B cell (primary cell): Measurements from ENCODE around the gene PPP6R3. TPM values are rescaled to one million over a fixed set of nuclear protein-coding genes. Genes with fewer than 3 reads are reported as not detected.

Experiments used
- ATAC-seq: fragments of 200-7000 bp; cut with Tn5 transposase; one replicate; pipeline ENCODE4 v1.10.0; 2021; ENCODE audit warnings: low read depth, mild to moderate bottlenecking, moderate number of reproducible peaks, moderate library complexity
- CTCF ChIA-PET: fragments of 350-600 bp; sonication (Branson Sonifier 250); formaldehyde crosslinking; loops from one replicate; lab custom pipeline; 2021; ENCODE audit warnings: antibody characterized with exemption, inconsistent platforms; lab: Charles Lee
- POLR2A ChIA-PET: fragments of 350-600 bp; sonication (Branson Sonifier 250); formaldehyde crosslinking; loops from one replicate; lab custom pipeline; 2021; ENCODE audit warnings: antibody characterized with exemption; lab: Charles Lee
- DNase-seq: peaks from one replicate; pipeline ENCODE4 v3.0.0; 2013
- H2AFZ ChIP-seq: 2 replicates; pipeline ENCODE4 v1.6.1; 2012; ENCODE audit warnings: mild to moderate bottlenecking, low read depth, low read length; ENCODE audit not compliant: insufficient read depth, poor library complexity, severe bottlenecking
- H3K27ac ChIP-seq, 2 donors: 1 replicate in 1 of 2; 2 replicates in 1 of 2; pipeline ENCODE4 v1.5.1; 2012 to 2013; ENCODE audit warnings: low read length in 2 of 2, mild to moderate bottlenecking in 2 of 2, moderate library complexity in 1 of 2
- H3K27me3 ChIP-seq, 4 experiments: fragments of 200-600 bp in 1 of 4; sonication (generic) in 1 of 4; replicated peaks in 1 of 4; 1 replicate in 2 of 4; 2 replicates in 2 of 4; pipeline versions ENCODE4 v1.6.1 to v1.7.0; 2013 to 2016; ENCODE audit warnings: low read length in 3 of 4, mild to moderate bottlenecking in 2 of 4, mixed read lengths in 1 of 4, moderate library complexity in 1 of 4; ENCODE audit not compliant: insufficient read depth in 4 of 4, control insufficient read depth in 3 of 4; ENCODE audit errors: control extremely low read depth in 1 of 4
- H3K36me3 ChIP-seq, 2 experiments: replicated peaks in 1 of 2; 1 replicate in 1 of 2; 2 replicates in 1 of 2; pipeline versions ENCODE4 v1.6.1 to v1.7.1; 2013; ENCODE audit warnings: low read length in 1 of 2; ENCODE audit not compliant: insufficient read depth in 2 of 2, control insufficient read depth in 1 of 2; ENCODE audit errors: control extremely low read depth in 1 of 2, extremely low read depth in 1 of 2
- H3K4me1 ChIP-seq, 2 donors: fragments of 200-600 bp in 1 of 2; sonication (generic) in 1 of 2; 1 replicate in 1 of 2; 2 replicates in 1 of 2; pipeline versions ENCODE4 v1.5.1 to v1.6.1; 2013 to 2017; ENCODE audit warnings: low read length in 2 of 2; ENCODE audit not compliant: control insufficient read depth in 2 of 2, insufficient read depth in 2 of 2
- H3K4me2 ChIP-seq: replicated peaks from 2 replicates; pipeline ENCODE3; 2012; ENCODE audit warnings: mild to moderate bottlenecking, low read depth, low read length; ENCODE audit not compliant: poor library complexity, severe bottlenecking
- H3K4me3 ChIP-seq, 5 experiments: fragments of 200-600 bp in 1 of 5; sonication (generic) in 1 of 5; 1 replicate in 3 of 5; 2 replicates in 2 of 5; pipeline versions ENCODE4 v1.5.1 to v1.7.0; 2011 to 2016; ENCODE audit warnings: low read length in 4 of 5, mild to moderate bottlenecking in 4 of 5, low read depth in 2 of 5, control low read depth in 1 of 5, moderate library complexity in 1 of 5; ENCODE audit not compliant: insufficient read depth in 1 of 5; ENCODE audit errors: control extremely low read depth in 1 of 5, extremely low read depth in 1 of 5
- H3K79me2 ChIP-seq: fragments of 200-600 bp; sonication (generic); one replicate; pipeline ENCODE4 v1.6.0; 2016; ENCODE audit warnings: low read length; ENCODE audit not compliant: control insufficient read depth, insufficient read depth
- H3K9ac ChIP-seq: fragments of 200-600 bp; sonication (generic); 2 replicates; pipeline ENCODE4 v1.6.1; 2017; ENCODE audit warnings: mild to moderate bottlenecking, low read length, moderate library complexity
- H3K9me3 ChIP-seq, 3 donors: one replicate each; pipeline versions ENCODE4 v1.6.1 to v1.7.1; 2013; ENCODE audit warnings: low read length in 2 of 3; ENCODE audit not compliant: control insufficient read depth in 2 of 3, insufficient read depth in 1 of 3; ENCODE audit errors: control extremely low read depth in 1 of 3
- H4K20me1 ChIP-seq: 2 replicates; pipeline ENCODE4 v1.6.0; 2012; ENCODE audit warnings: mild to moderate bottlenecking, low read length; ENCODE audit not compliant: insufficient read depth, control insufficient read depth, poor library complexity, severe bottlenecking
- H3K27ac Mint-ChIP-seq: one replicate; pipeline ENCODE4 v1.8.0; 2021; ENCODE audit warnings: mixed read lengths
- H3K27me3 Mint-ChIP-seq: one replicate; pipeline ENCODE4 v1.8.0; 2021; ENCODE audit warnings: mixed read lengths
- H3K4me1 Mint-ChIP-seq: one replicate; pipeline ENCODE4 v1.8.0; 2021; ENCODE audit warnings: mixed read lengths
- H3K4me3 Mint-ChIP-seq: one replicate; pipeline ENCODE4 v1.8.0; 2021; ENCODE audit warnings: mixed read lengths
- H3K9me3 Mint-ChIP-seq: one replicate; pipeline ENCODE4 v1.8.0; 2022; ENCODE audit warnings: mixed read lengths; ENCODE audit not compliant: insufficient read depth
- EZH2 ChIP-seq: IDR thresholded peaks from 2 replicates; pipeline ENCODE4 v1.6.1; 2012; ENCODE audit warnings: borderline replicate concordance, low read depth, mild to moderate bottlenecking, moderate library complexity, low read length; ENCODE audit not compliant: insufficient read depth, poor library complexity, severe bottlenecking
- WGBS: methylation state at CpG from one replicate; pipeline ENCODE4 v1.1.5; 2013; ENCODE audit warnings: missing lambda C conversion rate; ENCODE audit not compliant: insufficient coverage; 5-methylcytosine and 5-hydroxymethylcytosine counted together
- intact Hi-C: fragments of 100-400 bp; cut with micrococcal nuclease; formaldehyde crosslinking; loops from one replicate; pipeline ENCODE4 v1.10.0; 2022
- polyA plus RNA-seq: library from polyadenylated mRNA; depleted of rRNA; stranded (reverse); fragments of >200 nt; gene quantifications from 2 replicates; pipeline ENCODE4 v1.2.3, GENCODE V29; 2012
- total RNA-seq, 2 donors: library from RNA; stranded (reverse); fragments of 120-200 nt in 1 of 2; gene quantifications; 1 replicate in 1 of 2; 2 replicates in 1 of 2; pipeline versions ENCODE4 v1.2.3 to v1.2.4, GENCODE V29; 2013 to 2022
- TF ChIP-seq, protein P1 (sequence below): fragments of 200-600 bp; IDR thresholded peaks from one replicate; pipeline ENCODE4 v1.8.0; 2022; ENCODE audit warnings: antibody characterized with exemption, mild to moderate bottlenecking

The PPP6R3 gene
- total and polyA plus RNA-seq, 2 donors (not counting 1 experiment from before 2014, with no cell fraction given), result 48.5 to 159 TPM

- TF ChIP-seq, protein P1, sequence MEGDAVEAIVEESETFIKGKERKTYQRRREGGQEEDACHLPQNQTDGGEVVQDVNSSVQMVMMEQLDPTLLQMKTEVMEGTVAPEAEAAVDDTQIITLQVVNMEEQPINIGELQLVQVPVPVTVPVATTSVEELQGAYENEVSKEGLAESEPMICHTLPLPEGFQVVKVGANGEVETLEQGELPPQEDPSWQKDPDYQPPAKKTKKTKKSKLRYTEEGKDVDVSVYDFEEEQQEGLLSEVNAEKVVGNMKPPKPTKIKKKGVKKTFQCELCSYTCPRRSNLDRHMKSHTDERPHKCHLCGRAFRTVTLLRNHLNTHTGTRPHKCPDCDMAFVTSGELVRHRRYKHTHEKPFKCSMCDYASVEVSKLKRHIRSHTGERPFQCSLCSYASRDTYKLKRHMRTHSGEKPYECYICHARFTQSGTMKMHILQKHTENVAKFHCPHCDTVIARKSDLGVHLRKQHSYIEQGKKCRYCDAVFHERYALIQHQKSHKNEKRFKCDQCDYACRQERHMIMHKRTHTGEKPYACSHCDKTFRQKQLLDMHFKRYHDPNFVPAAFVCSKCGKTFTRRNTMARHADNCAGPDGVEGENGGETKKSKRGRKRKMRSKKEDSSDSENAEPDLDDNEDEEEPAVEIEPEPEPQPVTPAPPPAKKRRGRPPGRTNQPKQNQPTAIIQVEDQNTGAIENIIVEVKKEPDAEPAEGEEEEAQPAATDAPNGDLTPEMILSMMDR, result no peak
- TF ChIP-seq EZH2, result no peak
- Histone ChIP-seq H3K9ac (no peak overlapping the region), H3K4me3 (no peak overlapping the region), H4K20me1 (no peaks in the 10 kb centered on the region), H3K79me2 (no peaks in the 10 kb centered on the region), H3K9me3 (no peaks in the 10 kb centered on the region), H3K4me2 (no peak overlapping the region), H3K27ac (no peak overlapping the region), H3K4me1 (no peaks in the 10 kb centered on the region), H3K27me3 (no peaks in the 10 kb centered on the region), H3K36me3 (no peaks in the 10 kb centered on the region), H2AFZ (no peak overlapping the region)
- ATAC-seq (no peak), DNase-seq (no peak)
- no peaks in the 10 kb centered on the region for H3K27me3 Mint-ChIP-seq
- intact Hi-C loops, result no loop called here
- ChIA-PET CTCF (no interaction called here), POLR2A (no interaction called here)
- H3K9me3 Mint-ChIP-seq, result no peaks in the 10 kb centered on the region
- no peak overlapping the region for H3K27ac Mint-ChIP-seq
- no peak overlapping the region for H3K4me3 Mint-ChIP-seq
- WGBS, result 98% methylated on average over 27 of the region's 27 CpGs
- peaks cover 17% of the 10 kb centered on the region for H3K4me1 Mint-ChIP-seq
Measured at GRCh38 chr11:68413591-68413999, 47.0 kb upstream of the PPP6R3 start.

- TF ChIP-seq, protein P1, result no peak
- no peak for TF ChIP-seq EZH2
- no peak for DNase-seq
- WGBS, result 54% methylated on average over 18 of the region's 19 CpGs
- Histone ChIP-seq H3K4me3 (no peak overlapping the region), H3K36me3 (no peaks in the 10 kb centered on the region), H3K4me1 (no peaks in the 10 kb centered on the region), H3K79me2 (no peaks in the 10 kb centered on the region), H3K9ac (no peak overlapping the region), H3K27ac (no peak overlapping the region), H3K27me3 (no peaks in the 10 kb centered on the region), H2AFZ (no peak overlapping the region), H3K4me2 (no peak overlapping the region), H3K9me3 (no peaks in the 10 kb centered on the region), H4K20me1 (no peaks in the 10 kb centered on the region)
- CTCF ChIA-PET, result no interaction called here
- intact Hi-C loops, result no loop called here
- POLR2A ChIA-PET, result no interaction called here
- Mint-ChIP-seq H3K27me3 (no peaks in the 10 kb centered on the region), H3K27ac (no peak overlapping the region), H3K4me3 (no peak overlapping the region), H3K9me3 (no peaks in the 10 kb centered on the region), H3K4me1 (peaks cover 17% of the 10 kb centered on the region)
- no peak for ATAC-seq
Measured at GRCh38 chr11:68414496-68415221, 45.9 kb upstream of the PPP6R3 start.
